Bronchial epithelial cell (primary cell): ENCODE data around the gene GTF2F2. TPM values are rescaled to one million over a fixed set of nuclear protein-coding genes. Genes with fewer than 3 reads are reported as not detected.
"Not testable (repeated sequence)": the region's sequence is repeated elsewhere in the genome, so short reads cannot be mapped to it uniquely, and the experiment has no call there.

Source experiments
- DNase-seq: peaks from one replicate; pipeline ENCODE4 v3.0.0-alpha.2; 2010; ENCODE audit warnings: low read depth
- FAIRE-seq: peaks from 2 replicates; lab custom pipeline; 2011; peaks lifted over from hg19 to GRCh38; lab: Jason Lieb, UNC
- H3K27me3 ChIP-seq: 2 replicates; pipeline ENCODE4 v1.5.1; 2011; ENCODE audit warnings: low read length; ENCODE audit not compliant: control insufficient read depth, insufficient read depth
- H3K36me3 ChIP-seq: 2 replicates; pipeline ENCODE4 v1.5.1; 2011; ENCODE audit warnings: low read length; ENCODE audit not compliant: control insufficient read depth, insufficient read depth
- H3K4me3 ChIP-seq: 2 replicates; pipeline ENCODE4 v1.5.1; 2011; ENCODE audit warnings: mild to moderate bottlenecking, low read depth, low read length, control low read depth
- total RNA-seq: library from RNA; depleted of rRNA; stranded (reverse); fragments of >200 nt; gene quantifications from 2 replicates; pipeline ENCODE4 v1.2.1, GENCODE V29; 2014
- TF ChIP-seq, protein P1 (sequence below): IDR thresholded peaks from 2 replicates; pipeline ENCODE4 v1.5.1; 2011; ENCODE audit warnings: mild to moderate bottlenecking, moderate library complexity, low read length, control low read depth, inconsistent platforms; ENCODE audit not compliant: insufficient read depth, severe bottlenecking

Gene GTF2F2
- total RNA-seq, 1 donor from 2014 or later, result 42.4 TPM

GRCh38 chr13:45242524-45242923 is 122.2 kb downstream of the GTF2F2 start:
- H3K27me3 ChIP-seq, result no peaks in the 10 kb centered on the region
- FAIRE-seq, result no peak
- TF ChIP-seq, protein P1, sequence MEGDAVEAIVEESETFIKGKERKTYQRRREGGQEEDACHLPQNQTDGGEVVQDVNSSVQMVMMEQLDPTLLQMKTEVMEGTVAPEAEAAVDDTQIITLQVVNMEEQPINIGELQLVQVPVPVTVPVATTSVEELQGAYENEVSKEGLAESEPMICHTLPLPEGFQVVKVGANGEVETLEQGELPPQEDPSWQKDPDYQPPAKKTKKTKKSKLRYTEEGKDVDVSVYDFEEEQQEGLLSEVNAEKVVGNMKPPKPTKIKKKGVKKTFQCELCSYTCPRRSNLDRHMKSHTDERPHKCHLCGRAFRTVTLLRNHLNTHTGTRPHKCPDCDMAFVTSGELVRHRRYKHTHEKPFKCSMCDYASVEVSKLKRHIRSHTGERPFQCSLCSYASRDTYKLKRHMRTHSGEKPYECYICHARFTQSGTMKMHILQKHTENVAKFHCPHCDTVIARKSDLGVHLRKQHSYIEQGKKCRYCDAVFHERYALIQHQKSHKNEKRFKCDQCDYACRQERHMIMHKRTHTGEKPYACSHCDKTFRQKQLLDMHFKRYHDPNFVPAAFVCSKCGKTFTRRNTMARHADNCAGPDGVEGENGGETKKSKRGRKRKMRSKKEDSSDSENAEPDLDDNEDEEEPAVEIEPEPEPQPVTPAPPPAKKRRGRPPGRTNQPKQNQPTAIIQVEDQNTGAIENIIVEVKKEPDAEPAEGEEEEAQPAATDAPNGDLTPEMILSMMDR, result no peak
- no peak overlapping the region for H3K4me3 ChIP-seq
- no peaks in the 10 kb centered on the region for H3K36me3 ChIP-seq
- no peak for DNase-seq

DNA sequence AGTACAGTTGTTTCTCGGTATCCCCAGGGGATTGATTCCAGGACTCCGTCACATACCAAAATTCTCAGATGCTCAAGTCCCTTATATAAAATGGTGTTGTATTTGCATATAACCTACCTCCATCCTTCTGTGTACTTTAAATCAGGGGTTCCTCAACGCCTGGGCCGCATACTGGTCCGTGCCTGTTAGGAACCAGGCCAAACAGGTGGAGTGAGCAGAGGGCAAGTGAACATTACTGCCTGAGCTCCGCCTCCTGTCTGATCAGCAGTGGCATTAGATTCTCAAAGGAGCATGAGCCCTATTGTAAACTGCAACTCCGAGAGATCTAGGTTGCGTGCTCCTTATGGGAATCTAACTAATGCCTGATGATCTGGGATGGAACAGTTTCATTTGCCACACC is 122.8 kb downstream of the GTF2F2 start:
- Histone ChIP-seq H3K4me3 (no peak overlapping the region), H3K27me3 (no peaks in the 10 kb centered on the region), H3K36me3 (no peaks in the 10 kb centered on the region)
- FAIRE-seq (no peak), DNase-seq (no peak)
- TF ChIP-seq, protein P1, result no peak

- not testable (repeated sequence) for H3K27me3 ChIP-seq, H3K36me3 ChIP-seq, H3K4me3 ChIP-seq, FAIRE-seq, DNase-seq
These were observed 124.4 kb downstream of the GTF2F2 start for GRCh38 chr13:45244736-45245135.

DNA sequence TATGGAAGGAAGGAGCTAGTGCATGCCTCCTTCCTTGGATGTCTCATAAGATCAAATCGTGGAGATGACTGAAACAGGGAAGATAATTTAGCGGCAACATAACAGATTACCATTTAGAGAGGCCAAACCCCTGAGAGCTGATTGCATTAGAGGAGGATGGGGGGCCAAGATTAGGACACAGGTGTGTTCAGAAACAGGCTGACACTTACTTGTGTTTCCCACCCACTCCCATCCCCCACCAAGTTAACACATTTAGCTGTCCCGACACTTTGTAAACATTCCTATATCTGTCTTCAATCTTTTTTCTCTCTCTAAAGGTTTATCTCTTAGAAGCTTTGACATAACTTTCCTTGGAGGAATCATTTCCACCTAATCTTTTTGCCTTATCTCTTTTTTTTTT is 129.4 kb downstream of the GTF2F2 start:
- TF ChIP-seq, protein P1, result no peak
- DNase-seq (no peak), FAIRE-seq (no peak)
- H3K4me3 ChIP-seq, result no peak overlapping the region
- no peaks in the 10 kb centered on the region for H3K36me3 ChIP-seq
- H3K27me3 ChIP-seq, result no peaks in the 10 kb centered on the region

- TF ChIP-seq, protein P1, result no peak
- DNase-seq (no peak), FAIRE-seq (no peak)
- Histone ChIP-seq H3K27me3 (no peaks in the 10 kb centered on the region), H3K36me3 (no peaks in the 10 kb centered on the region), H3K4me3 (no peak overlapping the region)
These were observed 134.1 kb downstream of the GTF2F2 start for GRCh38 chr13:45254396-45254795.

DNA sequence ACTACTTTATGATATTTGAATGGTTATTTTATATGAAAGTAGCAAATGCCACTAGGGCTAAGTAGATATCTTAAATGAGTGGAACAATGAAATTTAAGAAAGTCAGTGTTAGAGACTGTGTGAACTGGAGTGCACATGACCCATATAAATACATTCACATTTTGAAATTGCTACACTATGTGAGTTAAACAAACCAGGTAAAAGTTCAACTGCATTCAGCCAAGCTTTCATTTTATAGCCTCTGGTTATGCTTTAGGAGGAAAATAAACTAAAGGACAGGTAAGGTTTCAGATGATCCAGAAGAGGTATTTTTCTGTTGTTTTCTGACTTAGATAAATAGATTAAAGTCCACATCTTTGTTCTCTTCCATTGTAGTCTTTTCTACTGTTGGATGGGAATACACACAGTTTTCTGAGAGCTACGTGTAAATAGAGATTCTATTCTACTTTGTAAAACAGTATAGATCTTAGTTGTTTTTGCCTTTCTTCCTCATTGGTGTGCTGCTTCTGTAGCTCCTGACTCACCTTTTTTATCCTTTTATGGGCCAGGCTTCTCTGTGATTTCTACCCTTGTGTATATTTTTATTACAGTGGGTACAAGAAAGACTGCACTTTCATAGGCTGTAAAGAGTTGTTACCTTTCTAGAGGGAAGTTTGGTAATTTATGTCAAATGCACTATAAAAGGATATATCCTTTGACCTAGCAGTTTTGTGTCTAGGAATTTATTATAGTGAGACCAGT is 135.1 kb downstream of the GTF2F2 start:
- H3K36me3 ChIP-seq, result no peaks in the 10 kb centered on the region
- DNase-seq (no peak), FAIRE-seq (no peak)
- H3K27me3 ChIP-seq, result no peaks in the 10 kb centered on the region
- no peak overlapping the region for H3K4me3 ChIP-seq
- TF ChIP-seq, protein P1, result no peak
